Uterus (tissue), 4 donors: Measurements from ENCODE around the gene EEFSEC. TPM values are rescaled to one million over a fixed set of nuclear protein-coding genes. Genes with fewer than 3 reads are reported as not detected.

Source experiments
- DNase-seq, 2 donors: peaks; one replicate each; pipeline ENCODE4 v3.0.0-alpha.2; 2019 to 2020
- H3K27ac ChIP-seq, 2 donors: fragments of 200-600 bp; sonication (generic); 1 replicate in 1 of 2; 2 replicates in 1 of 2; pipeline ENCODE4 v1.5.1; 2016 to 2018
- H3K27me3 ChIP-seq, 2 donors: fragments of 200-600 bp; sonication (generic); one replicate each; pipeline ENCODE4 v1.5.1; 2018 to 2019; ENCODE audit warnings: control low read depth in 1 of 2
- H3K36me3 ChIP-seq, 2 donors: fragments of 200-600 bp; sonication (generic); one replicate each; pipeline ENCODE4 v1.5.1; 2019; ENCODE audit warnings: control low read depth in 1 of 2
- H3K4me1 ChIP-seq, 2 donors: fragments of 200-600 bp; sonication (generic); one replicate each; pipeline ENCODE4 v1.5.1; 2018 to 2019; ENCODE audit warnings: control low read depth in 1 of 2
- H3K4me3 ChIP-seq, 2 donors: fragments of 200-600 bp; sonication (generic); 1 replicate in 1 of 2; 2 replicates in 1 of 2; pipeline ENCODE4 v1.5.1; 2018 to 2019; ENCODE audit warnings: mild to moderate bottlenecking in 1 of 2
- H3K9me3 ChIP-seq, 2 donors: fragments of 200-600 bp; sonication (generic); one replicate each; pipeline ENCODE4 v1.5.1; 2019; ENCODE audit warnings: control low read depth in 1 of 2
- CTCF ChIP-seq, 4 experiments: fragments of 200-600 bp in 2 of 4; fragments of 450-650 bp in 2 of 4; sonication (generic) in 2 of 4; IDR thresholded peaks; one replicate each; pipeline ENCODE4 v1.5.1; 2016 to 2019; ENCODE audit warnings: antibody characterized with exemption in 4 of 4, mild to moderate bottlenecking in 2 of 4, moderate library complexity in 1 of 4
- POLR2A ChIP-seq, 2 donors: fragments of 450-650 bp; IDR thresholded peaks; one replicate each; pipeline ENCODE4 v1.6.1; 2016; ENCODE audit warnings: antibody characterized with exemption in 2 of 2, mild to moderate bottlenecking in 1 of 2, moderate library complexity in 1 of 2
- intact Hi-C: fragments of 100-400 bp; cut with DNase I; formaldehyde crosslinking; loops from one replicate; pipeline ENCODE4 v1.15.1; 2023; ENCODE audit warnings: low total_unique reads
- total RNA-seq, 4 donors: library from RNA; depleted of rRNA in 3 of 4; stranded (reverse); fragments of >200 nt in 3 of 4; gene quantifications; one replicate each; pipeline versions ENCODE4 v1.1.0 to v1.2.4, GENCODE V29; 2014 to 2023
- donor health status: DM: yes; HTN: yes; CAD: no.

The EEFSEC gene
- total RNA-seq, 4 donors from 2014 or later: 2.9 to 20.0 (median 12.5) TPM

GRCh38 chr3:128429751-128430150 lies 276.5 kb downstream of the EEFSEC start:
- intact Hi-C loops: loop anchor here (5.0 to 10.0 kb wide), 2 partner anchors 155 to 178 kb away; no protein-coding TSS in a partner anchor
- no peaks in the 10 kb centered on the region for H3K9me3 ChIP-seq
- H3K4me1 ChIP-seq: peaks cover 4 to 15% of the 10 kb centered on the region in 2 donors
- no peak for TF ChIP-seq CTCF (IDR thresholded peaks at IDR 0.05)
- no peak for TF ChIP-seq POLR2A (IDR thresholded peaks at IDR 0.05)
- H3K27me3 ChIP-seq: no peaks in the 10 kb centered on the region
- DNase-seq: no peak
- H3K4me3 ChIP-seq: no peak overlapping the region
- no peak overlapping the region for H3K27ac ChIP-seq
- H3K36me3 ChIP-seq: no peaks in the 10 kb centered on the region

GRCh38 chr3:128430301-128430700 lies 277.0 kb downstream of the EEFSEC start:
- H3K27ac ChIP-seq: no peak overlapping the region
- no peaks in the 10 kb centered on the region for H3K36me3 ChIP-seq
- no peak overlapping the region for H3K4me3 ChIP-seq
- no peak for TF ChIP-seq CTCF (IDR thresholded peaks at IDR 0.05)
- H3K27me3 ChIP-seq: no peaks in the 10 kb centered on the region
- intact Hi-C loops: no loop called here
- no peaks in the 10 kb centered on the region for H3K9me3 ChIP-seq
- DNase-seq: no peak
- H3K4me1 ChIP-seq: peaks cover 4 to 15% of the 10 kb centered on the region in 2 donors

- no peaks in the 10 kb centered on the region for H3K9me3 ChIP-seq
- intact Hi-C loops: no loop called here
- no peak overlapping the region for H3K4me3 ChIP-seq
- no peaks in the 10 kb centered on the region for H3K36me3 ChIP-seq
- peaks cover 4 to 15% of the 10 kb centered on the region in 2 donors for H3K4me1 ChIP-seq
- TF ChIP-seq CTCF (IDR thresholded peaks at IDR 0.05): no peak
- no peak for TF ChIP-seq POLR2A (IDR thresholded peaks at IDR 0.05)
- no peak overlapping the region for H3K27ac ChIP-seq
- no peaks in the 10 kb centered on the region for H3K27me3 ChIP-seq
- DNase-seq: no peak
These were observed 277.4 kb downstream of the EEFSEC start for GRCh38 chr3:128430731-128431130.

- no peak overlapping the region for H3K4me3 ChIP-seq
- TF ChIP-seq POLR2A (IDR thresholded peaks at IDR 0.05): no peak
- TF ChIP-seq CTCF (IDR thresholded peaks at IDR 0.05): no peak
- intact Hi-C loops: loop anchor here (2.0 kb wide), 1 partner anchor 65 kb away; no protein-coding TSS in a partner anchor
- H3K9me3 ChIP-seq: no peaks in the 10 kb centered on the region
- no peak overlapping the region for H3K27ac ChIP-seq
- H3K27me3 ChIP-seq: no peaks in the 10 kb centered on the region
- no peak for DNase-seq
- no peaks in the 10 kb centered on the region for H3K36me3 ChIP-seq
- H3K4me1 ChIP-seq: peaks cover 0 to 8% of the 10 kb centered on the region in 2 donors
These were observed 278.6 kb downstream of the EEFSEC start for GRCh38 chr3:128431803-128432300.

- Histone ChIP-seq H3K36me3 (no peaks in the 10 kb centered on the region), H3K9me3 (no peaks in the 10 kb centered on the region), H3K4me3 (peak overlapping the region in 1 of 2 donors; percentile 21), H3K27ac (no peak overlapping the region), H3K4me1 (peaks cover 0 to 8% of the 10 kb centered on the region in 2 donors), H3K27me3 (no peaks in the 10 kb centered on the region)
- TF ChIP-seq POLR2A (IDR thresholded peaks at IDR 0.05): no peak
- DNase-seq: no peak
- intact Hi-C loops: loop anchor here (2.0 kb wide), 1 partner anchor 64 kb away; no protein-coding TSS in a partner anchor
These were observed 279.2 kb downstream of the EEFSEC start for GRCh38 chr3:128432301-128432970.
